ENCODE results near the gene DUOXA2. TPM values are rescaled to one million over a fixed set of nuclear protein-coding genes. Genes with fewer than 3 reads are reported as not detected.
A peak's percentile ranks its signal among the peaks of the same experiment; 100 is the strongest.

Gene DUOXA2
- total and polyA plus RNA-seq, 8 donors = 0.11 to 0.25 (median 0.18) TPM; not detected in 3

- no peaks in the 10 kb centered on the region for H3K36me3 ChIP-seq
- H3K4me3 ChIP-seq = no peak overlapping the region
- no peak for TF ChIP-seq CTCF (IDR thresholded peaks at IDR 0.05)
- peaks cover 11 to 51% of the 10 kb centered on the region in 2 donors for H3K27me3 ChIP-seq
- no peaks in the 10 kb centered on the region for H3K9me3 ChIP-seq
- ATAC-seq (peak; percentile 7), DNase-seq (no peak)
- no peak overlapping the region for H3K27ac ChIP-seq
- H3K4me1 ChIP-seq = peaks cover 6 to 21% of the 10 kb centered on the region in 2 donors
- intact Hi-C loops (cut with DNase I) = no loop called here
These were observed 7.7 kb downstream of the DUOXA2 start for GRCh38 chr15:45121706-45122417.

GRCh38 chr15:45122719-45123118 lies 8.6 kb downstream of the DUOXA2 start:
- no peak for TF ChIP-seq CTCF (IDR thresholded peaks at IDR 0.05)
- no peak overlapping the region for H3K4me3 ChIP-seq
- intact Hi-C loops (cut with DNase I) = no loop called here

DNA sequence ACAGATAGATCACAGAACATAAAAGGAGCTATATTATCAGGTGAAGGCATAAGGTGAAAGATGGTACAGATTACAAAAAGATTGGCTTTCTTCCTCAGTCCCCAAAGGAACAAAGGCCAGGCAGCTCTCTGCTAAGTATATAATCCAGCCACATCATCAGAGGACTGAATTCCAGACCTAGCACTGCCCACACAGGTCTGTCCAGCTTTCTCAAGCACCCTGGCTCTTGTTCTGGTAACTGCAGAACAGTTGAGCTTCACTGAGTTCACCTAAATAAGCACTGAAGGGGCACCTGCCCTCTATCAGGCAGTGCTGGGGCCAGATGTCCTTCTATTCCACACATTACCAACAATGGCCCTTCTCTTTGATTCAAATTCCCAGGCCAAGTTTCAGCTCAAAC lies 9.3 kb downstream of the DUOXA2 start:
- Histone ChIP-seq H3K36me3 (no peaks in the 10 kb centered on the region), H3K9me3 (no peaks in the 10 kb centered on the region), H3K4me3 (no peak overlapping the region), H3K27me3 (peaks cover 3 to 51% of the 10 kb centered on the region in 2 donors), H3K4me1 (peaks cover 0 to 6% of the 10 kb centered on the region in 2 donors), H3K27ac (no peak overlapping the region)
- ATAC-seq (peak; percentile 75), DNase-seq (peak in 1 of 4 donors; percentile 47)
- no peak for TF ChIP-seq CTCF (IDR thresholded peaks at IDR 0.05)
- intact Hi-C loops (cut with DNase I) = no loop called here

More at GRCh38 chr15:45122719-45123118, 8.6 kb downstream of the DUOXA2 start:
- Histone ChIP-seq H3K36me3 (no peaks in the 10 kb centered on the region), H3K27ac (no peak overlapping the region), H3K27me3 (peaks cover 3 to 50% of the 10 kb centered on the region in 2 donors), H3K9me3 (no peaks in the 10 kb centered on the region), H3K4me1 (peaks cover 2 to 12% of the 10 kb centered on the region in 2 donors)
- no peak for ATAC-seq
- no peak for DNase-seq

DNA sequence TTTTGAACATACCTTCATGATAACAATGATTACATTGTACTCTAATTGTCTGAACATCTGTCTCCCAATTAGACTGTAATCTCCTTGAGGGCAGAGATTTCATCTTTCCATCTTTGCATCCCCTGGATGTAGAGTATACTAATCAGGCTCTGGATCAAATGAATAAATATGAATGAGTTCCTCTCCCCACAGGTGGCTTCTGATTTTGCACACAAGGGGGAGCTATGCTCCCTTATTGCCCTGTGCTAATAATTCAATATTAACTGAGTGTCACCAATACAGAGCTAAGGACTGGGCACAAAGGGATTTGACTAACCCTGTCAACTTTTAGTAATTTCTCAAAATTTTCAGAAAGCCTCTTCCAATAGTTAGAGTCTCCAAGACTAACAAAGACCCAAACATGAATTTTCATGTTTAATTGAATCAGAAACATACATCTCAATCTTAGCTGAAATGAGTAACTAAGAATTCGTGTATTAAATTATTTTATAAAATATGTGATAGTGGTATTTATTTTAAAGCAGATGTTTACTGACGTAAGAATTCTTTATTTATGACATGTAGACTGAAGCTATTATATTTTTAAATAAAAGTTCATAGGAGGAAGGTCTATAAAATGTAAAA lies 12.5 kb downstream of the DUOXA2 start:
- Histone ChIP-seq H3K36me3 (no peaks in the 10 kb centered on the region), H3K4me1 (peaks cover 0 to 12% of the 10 kb centered on the region in 2 donors), H3K27me3 (peaks cover 21 to 75% of the 10 kb centered on the region in 2 donors), H3K9me3 (no peaks in the 10 kb centered on the region), H3K4me3 (no peak overlapping the region), H3K27ac (no peak overlapping the region)
- intact Hi-C loops (cut with DNase I) = no loop called here
- ATAC-seq (no peak), DNase-seq (peak in 1 of 4 donors; percentile 31)
- TF ChIP-seq CTCF (IDR thresholded peaks at IDR 0.05) = peak; percentile 51 to 62

- DNase-seq = peak in 2 of 4 donors; percentile 21 to 31
- Histone ChIP-seq H3K4me3 (peak overlapping the region; percentile 27 to 46), H3K36me3 (no peaks in the 10 kb centered on the region), H3K4me1 (peaks cover 0 to 8% of the 10 kb centered on the region in 2 donors), H3K9me3 (no peaks in the 10 kb centered on the region), H3K27me3 (peaks cover 24 to 79% of the 10 kb centered on the region in 2 donors), H3K27ac (peak overlapping the region; percentile 19 to 50)
- no peak for TF ChIP-seq CTCF (IDR thresholded peaks at IDR 0.05)
- ATAC-seq = peak; percentile 36
- intact Hi-C loops (cut with DNase I) = no loop called here
These were observed 15.0 kb downstream of the DUOXA2 start for GRCh38 chr15:45128971-45129639.

All from left lung (tissue), 10 donors.